HG03432 (cell line): ENCODE results near the gene ARHGAP25.

ENCODE experiments used
- ATAC-seq: cut with Tn5 transposase; IDR thresholded peaks from one replicate; pipeline ENCODE4 v1.9.1; 2021; ENCODE audit warnings: mild to moderate bottlenecking, moderate library complexity; ENCODE audit not compliant: unreplicated experiment

ARHGAP25 gene

GRCh38 chr2:68827666-68828065 is 93.1 kb downstream of the ARHGAP25 start:
- no peak for ATAC-seq

- ATAC-seq = no peak
Observed at GRCh38 chr2:68828887-68829708, 94.5 kb downstream of the ARHGAP25 start.

- no peak for ATAC-seq
Observed at GRCh38 chr2:68829749-68830148, 95.1 kb downstream of the ARHGAP25 start.

- ATAC-seq = no peak
Observed at GRCh38 chr2:68831686-68832232, 97.1 kb downstream of the ARHGAP25 start.

GRCh38 chr2:68832233-68832869 is 97.7 kb downstream of the ARHGAP25 start:
- peak; percentile 79 for ATAC-seq

- no peak for ATAC-seq
Observed at GRCh38 chr2:68833162-68833561, 98.6 kb downstream of the ARHGAP25 start.

- ATAC-seq = no peak
Observed at GRCh38 chr2:68834737-68835376, 100.2 kb downstream of the ARHGAP25 start.

- no peak for ATAC-seq
Observed at GRCh38 chr2:68835621-68836020, 101.0 kb downstream of the ARHGAP25 start.

GRCh38 chr2:68837164-68837860 is 102.7 kb downstream of the ARHGAP25 start:
- peak; percentile 34 for ATAC-seq

- peak; percentile 64 for ATAC-seq
Observed at GRCh38 chr2:68837861-68838341, 103.3 kb downstream of the ARHGAP25 start.

GRCh38 chr2:68838641-68839040 is 104.0 kb downstream of the ARHGAP25 start:
- ATAC-seq = no peak

- ATAC-seq = no peak
Observed at GRCh38 chr2:68839260-68839833, 104.7 kb downstream of the ARHGAP25 start.

GRCh38 chr2:68845043-68845442 is 110.4 kb downstream of the ARHGAP25 start:
- no peak for ATAC-seq

- ATAC-seq = no peak
Observed at GRCh38 chr2:68846091-68846490, 111.5 kb downstream of the ARHGAP25 start.

GRCh38 chr2:68847751-68848150 is 113.1 kb downstream of the ARHGAP25 start:
- ATAC-seq = no peak

- no peak for ATAC-seq
Observed at GRCh38 chr2:68849579-68850030, 115.0 kb downstream of the ARHGAP25 start.

GRCh38 chr2:68850524-68850923 is 115.9 kb downstream of the ARHGAP25 start:
- no peak for ATAC-seq

GRCh38 chr2:68853035-68853434 is 118.4 kb downstream of the ARHGAP25 start:
- ATAC-seq = no peak

- no peak for ATAC-seq
Observed at GRCh38 chr2:68853915-68854314, 119.3 kb downstream of the ARHGAP25 start.

- no peak for ATAC-seq
Observed at GRCh38 chr2:68854476-68854875, 119.9 kb downstream of the ARHGAP25 start.
